GM18870 (cell line): ENCODE measurements around the gene RUSF1.
"Not testable (repeated sequence)": the region's sequence is repeated elsewhere in the genome, so short reads cannot be mapped to it uniquely, and the experiment has no call there.

Experiments
- ATAC-seq: cut with Tn5 transposase; IDR thresholded peaks from one replicate; pipeline ENCODE4 v1.9.1; 2021; ENCODE audit warnings: moderate library complexity; ENCODE audit not compliant: unreplicated experiment

Gene RUSF1

GRCh38 chr16:31455601-31456314 is 52.4 kb downstream of the RUSF1 start:
- no peak for ATAC-seq

GRCh38 chr16:31453255-31454204 is 54.7 kb downstream of the RUSF1 start:
- no peak for ATAC-seq

- ATAC-seq = no peak
Measured at GRCh38 chr16:31452631-31453106, 55.5 kb downstream of the RUSF1 start.

GRCh38 chr16:31451681-31452351 is 56.4 kb downstream of the RUSF1 start:
- ATAC-seq = no peak

- ATAC-seq = no peak
Measured at GRCh38 chr16:31451201-31451600, 57.0 kb downstream of the RUSF1 start.

- ATAC-seq = not testable (repeated sequence)
Measured at GRCh38 chr16:31445931-31446330, 62.3 kb downstream of the RUSF1 start.

- ATAC-seq = no peak
Measured at GRCh38 chr16:31441956-31442355, 66.2 kb downstream of the RUSF1 start.

- ATAC-seq = no peak
Measured at GRCh38 chr16:31440516-31441184, 67.5 kb downstream of the RUSF1 start.

- ATAC-seq = no peak
Measured at GRCh38 chr16:31439519-31439918, 68.7 kb downstream of the RUSF1 start.
